Gastrocnemius medialis (tissue), 4 donors: Measurements from ENCODE around the gene RNGTT. TPM values are rescaled to one million over a fixed set of nuclear protein-coding genes. Genes with fewer than 3 reads are reported as not detected.

Source experiments
- ATAC-seq, 2 donors: fragments of 150-250 bp; one replicate each; pipeline ENCODE4 v1.9.1; 2016
- DNase-seq, 2 donors: peaks; one replicate each; pipeline ENCODE4 v3.0.0-alpha.2; 2019
- H3K27ac ChIP-seq, 4 donors: fragments of 200-600 bp; sonication (generic); 1 replicate in 1 of 4; 2 replicates in 3 of 4; pipeline ENCODE4 v1.5.1; 2016 to 2018; ENCODE audit warnings: mild to moderate bottlenecking in 2 of 4, moderate library complexity in 1 of 4
- H3K27me3 ChIP-seq, 3 donors: fragments of 200-600 bp; sonication (generic) in 2 of 3; 1 replicate in 1 of 3; 2 replicates in 2 of 3; pipeline versions ENCODE4 v1.5.1 to v1.6.0; 2016 to 2019; ENCODE audit warnings: mild to moderate bottlenecking in 1 of 3, moderate library complexity in 1 of 3
- H3K36me3 ChIP-seq, 2 donors: fragments of 200-600 bp; sonication (generic) in 1 of 2; one replicate each; pipeline ENCODE4 v1.5.1; 2017 to 2018
- H3K4me1 ChIP-seq, 2 donors: fragments of 200-600 bp; sonication (generic) in 1 of 2; one replicate each; pipeline ENCODE4 v1.5.1; 2016 to 2017; ENCODE audit warnings: mild to moderate bottlenecking in 2 of 2
- H3K4me3 ChIP-seq, 4 donors: fragments of 200-600 bp; sonication (generic) in 3 of 4; 1 replicate in 1 of 4; 2 replicates in 3 of 4; pipeline ENCODE4 v1.5.1; 2016 to 2019; ENCODE audit warnings: mild to moderate bottlenecking in 2 of 4
- H3K9me3 ChIP-seq, 3 donors: fragments of 200-600 bp; sonication (generic) in 2 of 3; 1 replicate in 1 of 3; 2 replicates in 2 of 3; pipeline ENCODE4 v1.5.1; 2016 to 2019
- POLR2A ChIP-seq, 2 donors: fragments of 450-650 bp; IDR thresholded peaks; one replicate each; pipeline ENCODE4 v1.6.1; 2017; ENCODE audit warnings: antibody characterized with exemption in 2 of 2, mild to moderate bottlenecking in 2 of 2, moderate library complexity in 2 of 2
- in situ Hi-C, 4 donors: fragments of 200-750 bp; cut with MboI; loops; one replicate each; pipeline versions ENCODE4 v1.15.0 to v1.8.0; 2017; ENCODE audit warnings: low sequenced_read_pairs in 4 of 4
- intact Hi-C: fragments of 100-400 bp; cut with DNase I; formaldehyde crosslinking; loops from one replicate; pipeline ENCODE4 v1.15.1; 2023; ENCODE audit warnings: low total_unique reads
- total RNA-seq, 4 donors: library from RNA; depleted of rRNA; stranded (reverse); fragments of >200 nt; gene quantifications; one replicate each; pipeline versions ENCODE4 v1.1.0 to v1.2.3, GENCODE V29; 2016
- TF ChIP-seq, protein P1 (sequence below), 5 experiments: fragments of 450-650 bp in 3 of 5; fragments of 200-600 bp in 2 of 5; sonication (generic) in 2 of 5; IDR thresholded peaks in 4 of 5; conservative IDR thresholded peaks in 1 of 5; 1 replicate in 4 of 5; 2 replicates in 1 of 5; pipeline ENCODE4 v1.5.1; 2016 to 2019; ENCODE audit warnings: antibody characterized with exemption in 5 of 5, mild to moderate bottlenecking in 3 of 5, moderate library complexity in 3 of 5

RNGTT gene
- total RNA-seq, 4 donors from 2014 or later, result 4.9 to 11.3 (median 8.2) TPM

DNA sequence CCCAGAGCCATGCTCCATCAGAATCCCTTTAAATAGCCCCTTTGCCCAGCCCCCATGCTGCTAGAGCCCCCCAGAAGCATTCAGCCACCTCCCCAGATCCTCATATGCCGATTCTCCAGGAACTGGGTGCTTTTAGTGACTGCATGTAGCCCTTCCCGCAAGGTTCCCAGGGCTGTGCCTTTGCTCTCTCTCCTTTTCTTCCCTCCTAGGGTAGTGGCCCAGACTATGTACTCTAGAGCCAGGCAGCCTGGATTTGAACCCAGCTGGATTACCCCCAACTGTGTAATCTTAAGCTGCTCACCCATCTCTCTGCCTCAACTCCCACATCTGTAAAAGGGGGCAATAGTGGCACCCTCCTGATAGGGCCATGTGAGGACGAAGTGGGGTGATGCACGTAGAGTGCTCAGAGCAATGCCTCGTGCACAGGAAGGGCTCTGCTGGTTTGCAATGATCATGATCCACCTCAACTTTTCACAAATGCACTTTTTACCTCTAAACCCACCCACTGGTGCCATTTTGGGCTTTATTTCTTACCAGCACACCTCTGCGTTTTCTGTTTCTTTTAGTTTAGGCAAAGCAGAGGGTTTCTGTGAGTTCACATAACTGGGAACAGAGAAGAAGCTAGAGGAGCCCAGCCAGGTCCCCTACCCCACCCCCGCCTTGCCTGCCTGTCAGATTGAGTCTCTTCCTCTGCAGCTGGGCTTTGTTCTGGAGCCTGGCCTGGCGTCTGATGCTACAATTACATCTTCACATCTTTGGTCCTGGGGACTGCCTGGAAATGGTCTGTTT lies 396.5 kb downstream of the RNGTT start:
- H3K27ac ChIP-seq, result no peak overlapping the region
- H3K4me3 ChIP-seq, result no peak overlapping the region
- ATAC-seq (no peak), DNase-seq (no peak)
- no peak for TF ChIP-seq POLR2A (IDR thresholded peaks at IDR 0.05)
- TF ChIP-seq, protein P1, sequence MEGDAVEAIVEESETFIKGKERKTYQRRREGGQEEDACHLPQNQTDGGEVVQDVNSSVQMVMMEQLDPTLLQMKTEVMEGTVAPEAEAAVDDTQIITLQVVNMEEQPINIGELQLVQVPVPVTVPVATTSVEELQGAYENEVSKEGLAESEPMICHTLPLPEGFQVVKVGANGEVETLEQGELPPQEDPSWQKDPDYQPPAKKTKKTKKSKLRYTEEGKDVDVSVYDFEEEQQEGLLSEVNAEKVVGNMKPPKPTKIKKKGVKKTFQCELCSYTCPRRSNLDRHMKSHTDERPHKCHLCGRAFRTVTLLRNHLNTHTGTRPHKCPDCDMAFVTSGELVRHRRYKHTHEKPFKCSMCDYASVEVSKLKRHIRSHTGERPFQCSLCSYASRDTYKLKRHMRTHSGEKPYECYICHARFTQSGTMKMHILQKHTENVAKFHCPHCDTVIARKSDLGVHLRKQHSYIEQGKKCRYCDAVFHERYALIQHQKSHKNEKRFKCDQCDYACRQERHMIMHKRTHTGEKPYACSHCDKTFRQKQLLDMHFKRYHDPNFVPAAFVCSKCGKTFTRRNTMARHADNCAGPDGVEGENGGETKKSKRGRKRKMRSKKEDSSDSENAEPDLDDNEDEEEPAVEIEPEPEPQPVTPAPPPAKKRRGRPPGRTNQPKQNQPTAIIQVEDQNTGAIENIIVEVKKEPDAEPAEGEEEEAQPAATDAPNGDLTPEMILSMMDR (IDR thresholded peaks at IDR 0.05 in 4 of 5, conservative IDR thresholded peaks at IDR 0.05 in 1 of 5), result no peak
- in situ Hi-C loops, result no loop called here
- peaks cover 0 to 3% of the 10 kb centered on the region in 2 donors for H3K4me1 ChIP-seq
- no peaks in the 10 kb centered on the region for H3K36me3 ChIP-seq
- intact Hi-C loops, result no loop called here
- H3K27me3 ChIP-seq, result no peaks in the 10 kb centered on the region
- H3K9me3 ChIP-seq, result no peaks in the 10 kb centered on the region

DNA sequence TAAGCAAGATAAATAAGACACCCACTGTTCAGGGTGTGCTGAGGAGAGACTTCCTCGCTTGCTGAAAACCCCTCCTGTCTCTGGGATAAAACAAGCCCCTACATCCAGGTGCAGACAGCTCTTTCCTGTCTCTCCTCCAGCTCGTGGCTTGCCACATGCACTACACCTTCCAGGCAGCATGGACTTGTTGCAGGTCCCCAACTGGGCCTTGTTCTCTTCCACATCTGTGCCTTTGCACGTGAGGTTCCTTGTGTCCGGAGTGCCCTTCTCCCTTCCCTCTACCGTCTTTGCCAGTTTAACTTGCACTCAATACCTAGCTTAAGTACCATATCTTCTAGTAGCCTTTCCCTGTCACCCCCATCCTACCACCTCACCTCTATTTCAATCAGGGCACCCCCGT lies 397.6 kb downstream of the RNGTT start:
- Histone ChIP-seq H3K4me1 (peaks cover 0 to 7% of the 10 kb centered on the region in 2 donors), H3K36me3 (no peaks in the 10 kb centered on the region), H3K27me3 (no peaks in the 10 kb centered on the region), H3K27ac (no peak overlapping the region), H3K9me3 (no peaks in the 10 kb centered on the region), H3K4me3 (no peak overlapping the region)
- intact Hi-C loops, result no loop called here
- TF ChIP-seq POLR2A (IDR thresholded peaks at IDR 0.05), result no peak
- TF ChIP-seq, protein P1 (IDR thresholded peaks at IDR 0.05 in 4 of 5, conservative IDR thresholded peaks at IDR 0.05 in 1 of 5), result no peak
- DNase-seq, result no peak
- no peak for ATAC-seq
- in situ Hi-C loops, result no loop called here

DNA sequence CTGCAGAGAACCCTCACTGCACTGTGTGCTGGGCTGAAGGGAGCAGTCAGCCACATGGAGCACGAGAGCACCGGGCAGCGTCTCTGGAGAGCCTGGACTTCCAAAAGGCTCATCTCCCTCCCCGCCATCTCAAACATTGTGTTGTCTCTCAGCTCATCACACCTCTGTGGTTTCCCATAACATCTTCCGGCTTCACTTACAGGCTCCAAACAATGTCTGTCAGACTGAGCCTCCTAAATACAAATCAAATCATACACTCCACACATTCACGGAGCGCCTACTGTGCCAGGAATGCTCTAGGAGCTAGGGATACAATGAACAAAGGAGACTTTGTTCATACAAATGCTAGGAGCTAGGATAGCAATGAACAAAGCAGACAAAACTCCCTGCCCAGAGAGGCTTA lies 398.0 kb downstream of the RNGTT start:
- no peaks in the 10 kb centered on the region for H3K36me3 ChIP-seq
- no peak overlapping the region for H3K4me3 ChIP-seq
- in situ Hi-C loops (no loop called here), intact Hi-C loops (no loop called here)
- no peak overlapping the region for H3K27ac ChIP-seq
- TF ChIP-seq, protein P1 (IDR thresholded peaks at IDR 0.05 in 4 of 5, conservative IDR thresholded peaks at IDR 0.05 in 1 of 5), result no peak
- no peak for TF ChIP-seq POLR2A (IDR thresholded peaks at IDR 0.05)
- DNase-seq (no peak), ATAC-seq (no peak)
- H3K4me1 ChIP-seq, result peaks cover 0 to 7% of the 10 kb centered on the region in 2 donors
- no peaks in the 10 kb centered on the region for H3K9me3 ChIP-seq
- H3K27me3 ChIP-seq, result no peaks in the 10 kb centered on the region

DNA sequence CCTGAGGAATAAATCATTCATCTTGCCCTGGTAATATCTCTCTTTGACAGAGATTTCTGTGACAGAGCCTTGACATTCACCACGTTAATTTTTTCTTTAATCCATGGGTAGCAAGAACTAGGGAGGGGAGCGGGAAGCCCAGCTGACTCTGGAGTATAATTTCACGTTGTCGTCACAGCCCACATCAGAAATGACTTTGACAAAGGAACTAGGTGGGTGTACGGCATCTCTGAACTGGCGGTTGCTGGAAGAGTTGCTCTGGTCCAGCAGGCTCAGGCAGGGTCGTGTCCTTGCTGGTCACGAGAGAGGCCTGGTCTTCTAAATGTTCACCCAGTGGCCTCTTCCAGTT lies 400.2 kb downstream of the RNGTT start:
- no peak for DNase-seq
- in situ Hi-C loops (no loop called here), intact Hi-C loops (no loop called here)
- H3K9me3 ChIP-seq, result no peaks in the 10 kb centered on the region
- no peak for ATAC-seq
- no peak for TF ChIP-seq POLR2A (IDR thresholded peaks at IDR 0.05)
- TF ChIP-seq, protein P1 (IDR thresholded peaks at IDR 0.05 in 4 of 5, conservative IDR thresholded peaks at IDR 0.05 in 1 of 5), result no peak
- no peaks in the 10 kb centered on the region for H3K36me3 ChIP-seq
- H3K27ac ChIP-seq, result no peak overlapping the region
- H3K4me1 ChIP-seq, result peaks cover 0 to 7% of the 10 kb centered on the region in 2 donors
- no peaks in the 10 kb centered on the region for H3K27me3 ChIP-seq
- H3K4me3 ChIP-seq, result no peak overlapping the region
